Skeletal muscle satellite cell (primary cell): ENCODE measurements around the gene TSEN34.
"Not testable (repeated sequence)": the region's sequence is repeated elsewhere in the genome, so short reads cannot be mapped to it uniquely, and the experiment has no call there.

Experiments
- H3K27me3 ChIP-seq: 2 replicates; pipeline ENCODE4 v1.7.0; 2013; ENCODE audit warnings: low read length; ENCODE audit not compliant: control insufficient read depth, insufficient read depth
- H3K36me3 ChIP-seq: 2 replicates; pipeline ENCODE4 v1.7.0; 2013; ENCODE audit warnings: mild to moderate bottlenecking, control low read depth, low read length; ENCODE audit not compliant: insufficient read depth
- H3K4me1 ChIP-seq: 2 replicates; pipeline ENCODE4 v1.7.0; 2013; ENCODE audit warnings: low read length; ENCODE audit not compliant: control insufficient read depth, insufficient read depth
- H3K4me2 ChIP-seq: 2 replicates; pipeline ENCODE4 v1.7.0; 2013; ENCODE audit warnings: mild to moderate bottlenecking, low read length
- H3K4me3 ChIP-seq: 2 replicates; pipeline ENCODE4 v1.7.0; 2013; ENCODE audit warnings: low read length
- H3K9ac ChIP-seq: 2 replicates; pipeline ENCODE4 v1.7.0; 2013; ENCODE audit warnings: mild to moderate bottlenecking, low read depth, low read length, moderate library complexity
- H3K9me3 ChIP-seq: replicated peaks from 2 replicates; pipeline ENCODE4 v1.7.0; 2013; ENCODE audit warnings: mild to moderate bottlenecking, control low read depth, low read length

The TSEN34 gene

DNA sequence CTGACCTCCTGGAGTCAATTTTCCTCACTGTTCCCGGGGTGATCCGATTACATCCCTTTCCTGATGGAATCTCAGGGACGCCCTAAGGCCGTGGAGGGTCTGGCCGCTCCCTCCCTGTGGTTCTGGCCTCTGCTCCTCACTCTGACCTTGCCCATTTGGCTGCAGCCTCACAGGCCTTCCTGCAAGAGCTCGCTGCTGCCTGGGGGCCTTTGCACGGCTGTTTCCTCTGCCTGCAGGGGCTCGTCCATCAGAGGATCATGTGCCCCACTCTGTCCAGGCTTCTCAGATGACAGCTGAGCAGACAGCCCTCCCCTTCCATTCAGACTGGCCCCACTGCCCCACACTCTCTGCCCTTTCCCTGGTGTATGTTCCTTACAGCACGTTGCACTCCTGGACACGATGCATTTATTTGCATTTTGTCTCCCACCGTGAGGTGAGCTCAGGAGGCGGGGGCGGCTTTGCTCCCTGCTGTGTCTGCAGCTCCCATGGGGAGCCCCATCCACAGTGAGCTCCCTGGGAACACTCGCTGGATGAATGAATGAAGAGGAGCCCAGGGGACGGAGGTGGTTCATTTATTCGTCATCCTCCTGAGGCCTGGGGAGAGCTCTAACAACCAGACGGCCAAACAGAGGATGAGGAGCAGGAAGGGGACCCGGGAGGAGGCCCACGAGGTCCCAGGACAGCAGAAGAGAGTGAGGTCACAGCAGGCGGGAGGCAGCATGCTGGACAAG is 26.6 kb downstream of the TSEN34 start:
- not testable (repeated sequence) for H3K9me3 ChIP-seq, H3K9ac ChIP-seq, H3K4me2 ChIP-seq, H3K27me3 ChIP-seq, H3K36me3 ChIP-seq, H3K4me1 ChIP-seq, H3K4me3 ChIP-seq

DNA sequence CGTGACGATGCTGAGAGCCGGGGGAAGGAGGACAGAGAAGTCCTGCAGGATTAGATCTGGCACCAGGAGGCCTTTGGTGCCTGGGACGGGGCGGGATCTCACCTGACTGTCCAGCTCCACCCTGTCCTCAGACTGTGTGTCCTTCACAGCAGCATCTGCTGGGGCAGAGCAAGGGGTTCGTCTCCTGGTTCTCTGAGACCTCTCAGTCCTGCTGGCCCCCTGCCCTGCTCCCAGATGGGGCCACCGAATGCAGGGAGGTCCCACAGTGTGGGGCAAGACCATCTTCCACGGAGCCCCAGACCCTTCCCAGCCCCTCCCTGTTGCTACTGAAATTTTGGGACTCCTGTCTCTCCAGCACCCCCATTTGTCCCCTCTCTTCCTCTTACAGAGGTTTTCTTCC is 27.2 kb downstream of the TSEN34 start:
- Histone ChIP-seq H3K4me1 (no peaks in the 10 kb centered on the region), H3K9me3 (no peaks in the 10 kb centered on the region), H3K27me3 (no peaks in the 10 kb centered on the region), H3K9ac (no peak overlapping the region), H3K36me3 (no peaks in the 10 kb centered on the region), H3K4me2 (no peak overlapping the region), H3K4me3 (no peak overlapping the region)

DNA sequence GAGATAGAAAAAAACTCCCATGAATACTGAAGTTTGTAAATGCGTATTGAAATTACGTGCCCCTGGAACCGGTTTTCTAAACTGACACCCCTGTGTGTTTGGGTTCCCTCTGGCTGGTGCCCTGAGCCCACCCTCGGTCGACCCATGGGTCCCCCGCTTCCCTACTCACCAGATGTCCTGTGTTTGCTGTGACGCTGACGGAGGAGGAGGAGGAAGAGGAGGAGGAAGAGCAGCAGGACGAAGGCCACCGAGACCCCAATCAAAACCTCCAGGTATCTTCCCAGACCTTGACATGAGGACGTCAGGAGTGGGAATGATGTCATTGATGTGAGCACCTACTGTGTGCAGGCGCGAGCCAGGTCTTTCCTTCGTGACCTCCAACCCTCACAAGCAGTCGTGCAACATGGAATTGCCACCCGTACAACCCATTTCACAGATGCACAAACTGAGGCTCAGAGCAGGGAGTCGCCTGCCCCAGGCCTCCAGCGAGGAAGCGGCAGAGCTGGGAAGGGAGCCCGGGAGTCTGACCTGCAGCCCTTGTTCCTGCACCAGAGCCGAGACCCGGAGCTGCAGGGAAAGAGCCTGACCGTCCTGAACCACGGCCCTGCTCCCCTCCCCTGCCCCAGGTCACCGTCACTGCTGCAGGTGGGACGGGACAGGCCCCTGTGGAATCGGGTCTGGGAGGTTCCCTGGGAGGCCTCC is 28.0 kb downstream of the TSEN34 start:
- Histone ChIP-seq H3K9me3 (no peaks in the 10 kb centered on the region), H3K9ac (no peak overlapping the region), H3K36me3 (no peaks in the 10 kb centered on the region), H3K4me1 (no peaks in the 10 kb centered on the region), H3K4me2 (no peak overlapping the region), H3K27me3 (no peaks in the 10 kb centered on the region), H3K4me3 (no peak overlapping the region)

DNA sequence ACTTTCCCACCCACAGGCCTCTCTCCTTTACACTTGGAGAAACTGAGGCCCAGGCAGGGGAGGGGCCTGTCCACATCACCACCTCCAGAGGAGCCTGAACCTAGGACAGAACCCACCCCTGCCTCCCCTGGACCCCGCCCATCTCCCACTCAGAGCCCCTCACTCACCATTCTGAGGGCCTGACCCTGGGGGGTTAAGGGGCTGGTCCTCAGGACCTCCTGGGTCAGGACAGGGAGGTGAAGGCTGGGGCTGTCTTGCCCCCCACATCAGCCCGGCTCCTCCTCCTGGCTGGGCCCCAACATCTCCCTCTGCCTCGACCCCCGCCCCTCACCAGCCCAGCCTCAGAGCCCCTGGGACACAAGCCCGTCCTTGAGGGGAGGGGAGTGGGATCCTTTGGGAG is 28.6 kb downstream of the TSEN34 start:
- not testable (repeated sequence) for H3K4me1 ChIP-seq, H3K4me2 ChIP-seq, H3K27me3 ChIP-seq, H3K4me3 ChIP-seq, H3K9me3 ChIP-seq, H3K9ac ChIP-seq, H3K36me3 ChIP-seq

DNA sequence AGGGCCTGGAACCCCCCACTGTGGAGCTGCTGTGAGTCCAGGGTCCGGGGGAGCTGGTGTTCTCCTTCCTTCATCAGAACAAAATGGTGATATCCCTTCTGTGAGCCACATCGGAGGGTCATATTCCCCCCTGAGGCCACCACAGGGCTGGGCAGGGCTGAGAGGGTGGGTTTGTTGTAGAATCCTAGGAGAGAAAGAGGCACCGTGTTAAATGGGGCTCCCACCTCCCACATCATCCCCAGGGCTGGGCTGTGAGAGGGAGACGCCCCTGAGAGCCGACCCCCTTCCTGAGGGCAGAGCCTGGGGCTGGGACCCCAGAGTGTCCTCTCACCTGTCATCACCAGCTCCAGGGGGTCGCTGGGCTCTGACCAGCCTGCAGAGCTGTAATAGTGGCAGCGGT is 30.8 kb downstream of the TSEN34 start:
- H3K4me3 ChIP-seq, H3K4me1 ChIP-seq, H3K36me3 ChIP-seq, H3K9me3 ChIP-seq, H3K9ac ChIP-seq, H3K4me2 ChIP-seq, H3K27me3 ChIP-seq: not testable (repeated sequence)

DNA sequence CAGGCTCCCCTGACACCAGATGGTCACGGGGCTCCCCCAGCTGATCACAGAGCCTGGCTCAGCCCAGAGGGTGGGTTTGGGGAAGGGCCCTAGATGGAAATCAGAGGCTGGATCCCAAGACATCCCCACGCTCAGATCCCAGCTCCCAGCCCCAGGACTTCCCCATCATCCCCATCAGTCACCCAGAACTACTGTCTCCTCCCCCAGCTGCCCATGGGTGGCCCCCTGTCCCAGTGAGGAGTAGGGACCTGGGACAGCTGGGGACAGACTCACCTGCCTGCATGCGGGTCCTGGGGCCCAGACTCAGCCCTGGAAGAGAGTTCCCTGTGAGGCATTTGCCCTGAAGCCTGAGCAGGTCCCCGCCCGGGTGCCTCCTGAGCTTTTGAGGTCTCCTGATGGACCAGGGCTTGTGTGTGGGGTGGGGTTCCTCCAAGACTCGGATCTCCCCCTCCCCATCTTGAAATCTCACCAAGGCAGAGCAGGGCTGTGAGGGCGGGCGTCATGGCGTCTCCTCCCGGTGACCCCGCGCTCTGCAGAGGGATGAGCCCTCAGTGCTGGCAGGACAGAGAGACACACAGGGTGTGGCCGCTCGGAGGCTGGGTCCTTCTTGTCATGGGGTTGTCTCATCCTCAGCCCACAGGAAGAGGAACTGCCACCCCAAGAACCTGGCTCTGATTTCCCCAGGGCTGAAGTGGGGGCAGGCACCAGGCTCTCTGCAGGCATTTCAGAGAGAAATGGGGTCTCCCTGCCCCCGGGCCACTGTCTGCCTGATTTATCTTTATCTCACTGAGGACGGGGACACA is 31.6 kb downstream of the TSEN34 start, which contains the start of gene LILRB3:
Gene LILRB3 (minus strand): TSS at position 534 of the 803 bp plus-strand sequence. CDS start 31 bp downstream, at position 503.
- not testable (repeated sequence) for H3K4me2 ChIP-seq, H3K36me3 ChIP-seq, H3K27me3 ChIP-seq

DNA sequence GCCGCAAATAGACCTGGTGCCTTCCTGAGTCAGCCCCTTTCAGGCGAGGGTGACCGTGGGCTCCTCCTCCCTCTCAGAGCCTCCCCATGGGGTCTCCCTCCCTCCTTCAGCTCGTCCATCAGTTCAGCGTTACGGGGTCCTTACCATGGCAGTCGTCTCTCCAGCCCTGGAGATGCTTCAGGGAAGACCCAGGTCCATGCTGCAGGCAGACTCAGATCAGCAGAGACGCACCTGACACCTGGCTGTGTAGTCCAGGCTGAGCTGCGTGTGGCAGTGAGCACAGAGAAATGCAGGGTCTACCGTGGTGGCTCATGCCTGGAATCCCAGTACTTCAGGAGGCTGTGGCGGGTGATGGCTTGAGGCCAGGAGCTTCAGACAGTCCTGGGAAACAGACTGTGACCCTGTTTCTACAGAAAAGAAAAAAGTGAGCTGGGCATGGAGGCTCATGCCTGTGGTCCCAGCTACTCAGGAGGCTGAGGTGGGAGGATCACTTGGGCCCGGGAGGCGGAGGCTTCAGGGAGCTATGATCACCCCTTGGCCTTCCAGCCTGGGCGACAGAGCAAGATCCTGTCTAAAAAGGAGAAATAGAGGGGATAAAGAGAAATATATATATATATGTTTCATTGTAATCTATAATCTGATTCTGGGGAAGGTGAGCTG is 32.3 kb downstream of the TSEN34 start:
- H3K4me3 ChIP-seq, H3K36me3 ChIP-seq, H3K9me3 ChIP-seq, H3K4me2 ChIP-seq, H3K27me3 ChIP-seq, H3K4me1 ChIP-seq, H3K9ac ChIP-seq: not testable (repeated sequence)

More for the DNA sequence above, 31.6 kb downstream of the TSEN34 start, which contains the start of gene LILRB3:
- not testable (repeated sequence) for H3K4me3 ChIP-seq, H3K9me3 ChIP-seq, H3K4me1 ChIP-seq, H3K9ac ChIP-seq

DNA sequence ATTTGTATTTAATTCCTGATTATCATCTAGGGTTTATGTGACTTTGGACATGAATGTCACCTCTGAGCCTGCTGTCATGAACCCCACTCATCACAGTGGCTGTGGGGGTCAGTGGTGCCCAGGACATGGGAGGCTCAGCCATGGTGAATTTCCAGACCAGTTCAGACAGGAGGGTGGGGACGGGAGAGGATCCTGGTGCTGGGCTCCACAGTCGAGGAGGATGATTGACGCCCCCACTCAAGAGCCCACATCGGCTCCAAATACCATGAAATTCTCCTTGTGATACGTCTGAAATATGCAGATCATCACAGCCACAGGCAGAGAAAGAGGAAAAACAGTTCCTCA is 32.8 kb downstream of the TSEN34 start:
- not testable (repeated sequence) for H3K36me3 ChIP-seq, H3K4me1 ChIP-seq, H3K9ac ChIP-seq, H3K27me3 ChIP-seq, H3K4me2 ChIP-seq, H3K4me3 ChIP-seq, H3K9me3 ChIP-seq

DNA sequence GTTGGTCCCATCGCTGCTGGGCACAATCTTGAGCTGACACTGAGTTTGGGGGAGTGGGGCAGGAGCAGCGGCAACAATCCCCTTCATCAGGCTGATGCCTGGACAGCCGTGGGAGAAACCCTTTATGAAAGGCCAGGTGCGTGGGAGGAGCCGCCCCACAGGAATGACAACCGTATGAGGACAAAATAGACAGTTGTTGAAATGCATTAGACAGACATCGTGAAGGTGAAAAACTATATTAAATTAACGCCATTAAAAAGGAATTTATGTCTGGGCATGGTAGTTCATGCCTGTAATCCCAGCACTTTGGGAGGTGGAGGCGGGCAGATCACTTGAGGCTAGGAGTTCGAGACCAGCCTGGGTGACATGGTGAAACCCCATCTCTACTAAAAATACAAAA is 33.5 kb downstream of the TSEN34 start:
- H3K4me3 ChIP-seq, H3K9me3 ChIP-seq, H3K9ac ChIP-seq, H3K4me1 ChIP-seq, H3K4me2 ChIP-seq, H3K27me3 ChIP-seq, H3K36me3 ChIP-seq: not testable (repeated sequence)

DNA sequence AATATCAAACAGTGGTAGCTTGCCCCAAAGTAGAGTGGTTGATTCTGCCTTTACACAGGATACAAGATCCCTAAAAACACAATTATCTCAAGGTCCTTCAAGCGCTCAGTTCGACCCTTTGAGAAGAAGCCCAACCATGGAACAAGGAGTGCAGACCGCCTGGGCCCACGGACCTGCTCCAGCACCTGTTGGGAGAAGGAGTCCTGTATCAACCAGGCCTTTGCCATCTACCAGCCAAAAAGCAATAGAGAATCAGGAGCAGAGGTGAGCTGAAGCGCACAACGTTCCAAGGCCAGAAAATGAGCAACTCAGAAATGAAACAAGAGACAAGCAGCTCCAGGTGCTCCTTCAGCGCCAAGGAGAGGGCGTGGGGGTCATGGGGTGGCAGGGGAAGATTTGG is 38.0 kb downstream of the TSEN34 start:
- Histone ChIP-seq H3K9ac (no peak overlapping the region), H3K4me3 (no peak overlapping the region), H3K4me1 (no peaks in the 10 kb centered on the region), H3K27me3 (peaks cover 5% of the 10 kb centered on the region), H3K4me2 (no peak overlapping the region), H3K36me3 (no peaks in the 10 kb centered on the region), H3K9me3 (no peaks in the 10 kb centered on the region)

DNA sequence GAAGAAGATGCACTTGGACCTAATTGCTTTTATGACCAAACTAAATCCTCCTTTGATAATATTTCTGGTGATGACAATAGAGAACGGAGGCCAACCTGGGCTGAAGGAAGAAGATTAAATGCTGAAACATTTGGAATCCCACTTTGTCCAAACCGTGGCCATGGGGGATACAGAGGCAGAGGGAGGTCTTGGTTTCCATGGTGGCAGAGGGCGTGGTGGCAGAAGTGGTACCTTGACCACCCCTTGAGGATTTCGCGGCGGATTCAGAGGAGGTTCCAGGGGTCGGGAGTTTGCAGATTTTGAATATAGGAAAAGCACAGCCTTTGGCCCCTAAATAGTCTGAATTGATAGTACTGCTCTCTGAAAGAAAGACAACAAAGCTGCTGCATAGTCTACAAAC is 38.9 kb downstream of the TSEN34 start:
- Histone ChIP-seq H3K4me1 (no peaks in the 10 kb centered on the region), H3K9ac (no peak overlapping the region), H3K4me2 (no peak overlapping the region), H3K9me3 (no peaks in the 10 kb centered on the region), H3K4me3 (no peak overlapping the region), H3K36me3 (no peaks in the 10 kb centered on the region), H3K27me3 (peaks cover 5% of the 10 kb centered on the region)
